ENCODE results near the gene HSPA2. TPM values are rescaled to one million over a fixed set of nuclear protein-coding genes. Genes with fewer than 3 reads are reported as not detected.
"Not testable (repeated sequence)": the region's sequence is repeated elsewhere in the genome, so short reads cannot be mapped to it uniquely, and the experiment has no call there.

The HSPA2 gene
- total RNA-seq, 2 donors from 2014 or later = 0.92 to 2.0 TPM

DNA sequence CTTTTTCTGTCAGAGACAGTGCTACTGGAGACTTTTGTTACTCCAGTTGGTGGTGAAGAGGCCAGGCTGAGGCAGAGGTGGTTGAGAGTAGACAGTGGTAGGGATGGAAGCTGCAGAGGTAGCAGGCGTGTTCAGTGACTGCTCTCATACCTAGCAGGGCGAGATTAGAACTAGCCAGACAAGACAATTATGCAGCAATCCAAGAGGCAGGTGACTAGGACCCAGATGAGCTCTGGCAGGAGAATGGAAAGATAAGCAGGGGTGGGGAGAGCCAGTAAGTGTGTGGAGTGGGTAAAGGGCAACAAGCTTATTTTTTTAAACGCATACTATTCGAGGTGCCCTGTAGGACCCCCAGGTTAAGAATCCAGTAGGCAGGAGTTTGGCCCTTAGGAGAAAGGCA is 14.0 kb downstream of the HSPA2 start:
- Mint-ChIP-seq H3K36me3 (ENCODE audit: low read depth) (peaks cover 2% of the 10 kb centered on the region), H3K4me3 (no peak overlapping the region), H3K4me1 (peaks cover 12% of the 10 kb centered on the region), H3K27me3 (peaks cover 10% of the 10 kb centered on the region), H3K27ac (no peak overlapping the region)
- DNase-seq (no peak), ATAC-seq (no peak)
- no peaks in the 10 kb centered on the region for H3K9me3 ChIP-seq (ENCODE audit: control insufficient read depth, low read length, poor library complexity, severe bottlenecking)

DNA sequence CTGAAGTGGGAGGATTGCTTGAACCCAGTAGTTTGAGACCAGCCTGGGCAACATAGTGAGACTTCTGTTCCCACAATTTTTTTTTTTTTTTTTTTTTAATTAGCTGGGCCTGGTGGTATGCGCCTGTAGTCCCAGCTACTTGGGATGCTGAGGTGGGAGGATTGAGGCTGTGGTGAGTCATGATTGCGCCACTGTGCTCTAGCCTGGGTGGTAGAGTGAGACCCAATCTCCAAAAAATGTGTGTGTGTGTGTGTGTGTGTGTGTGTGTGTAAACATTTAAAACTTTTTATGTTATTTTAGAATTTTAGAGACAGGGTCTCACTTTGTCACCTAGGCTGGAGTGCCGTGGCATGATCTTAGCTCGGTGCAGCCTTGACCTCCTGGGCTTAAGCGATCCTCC is 16.0 kb downstream of the HSPA2 start:
- H3K27me3 Mint-ChIP-seq = peaks cover 4% of the 10 kb centered on the region
- ATAC-seq (no peak), DNase-seq (no peak)
- H3K27ac Mint-ChIP-seq = no peak overlapping the region
- no peak overlapping the region for H3K4me3 Mint-ChIP-seq
- H3K36me3 Mint-ChIP-seq (ENCODE audit: low read depth) = peaks cover 2% of the 10 kb centered on the region
- H3K9me3 ChIP-seq (ENCODE audit: control insufficient read depth, low read length, poor library complexity, severe bottlenecking) = no peaks in the 10 kb centered on the region
- peaks cover 15% of the 10 kb centered on the region for H3K4me1 Mint-ChIP-seq

GRCh38 chr14:64558216-64558615 is 17.7 kb downstream of the HSPA2 start:
- H3K27ac Mint-ChIP-seq; ATAC-seq; H3K9me3 ChIP-seq (ENCODE audit: control insufficient read depth, low read length, poor library complexity, severe bottlenecking); H3K27me3 Mint-ChIP-seq; H3K4me3 Mint-ChIP-seq; DNase-seq; H3K36me3 Mint-ChIP-seq (ENCODE audit: low read depth): not testable (repeated sequence)
- H3K4me1 Mint-ChIP-seq = peaks cover 15% of the 10 kb centered on the region

- ATAC-seq (no peak), DNase-seq (no peak)
- no peak overlapping the region for H3K4me3 Mint-ChIP-seq
- H3K27ac Mint-ChIP-seq = no peak overlapping the region
- no peaks in the 10 kb centered on the region for H3K9me3 ChIP-seq (ENCODE audit: control insufficient read depth, low read length, poor library complexity, severe bottlenecking)
- no peaks in the 10 kb centered on the region for H3K36me3 Mint-ChIP-seq (ENCODE audit: low read depth)
- H3K27me3 Mint-ChIP-seq = peaks cover 9% of the 10 kb centered on the region
- H3K4me1 Mint-ChIP-seq = peaks cover 12% of the 10 kb centered on the region
These were observed 21.1 kb downstream of the HSPA2 start for GRCh38 chr14:64561631-64562030.

- H3K9me3 ChIP-seq (ENCODE audit: control insufficient read depth, low read length, poor library complexity, severe bottlenecking) = no peaks in the 10 kb centered on the region
- H3K27ac Mint-ChIP-seq = no peak overlapping the region
- DNase-seq (no peak), ATAC-seq (no peak)
- peaks cover 9% of the 10 kb centered on the region for H3K27me3 Mint-ChIP-seq
- no peaks in the 10 kb centered on the region for H3K36me3 Mint-ChIP-seq (ENCODE audit: low read depth)
- peaks cover 12% of the 10 kb centered on the region for H3K4me1 Mint-ChIP-seq
- H3K4me3 Mint-ChIP-seq = no peak overlapping the region
These were observed 21.9 kb downstream of the HSPA2 start for GRCh38 chr14:64562436-64562835.

DNA sequence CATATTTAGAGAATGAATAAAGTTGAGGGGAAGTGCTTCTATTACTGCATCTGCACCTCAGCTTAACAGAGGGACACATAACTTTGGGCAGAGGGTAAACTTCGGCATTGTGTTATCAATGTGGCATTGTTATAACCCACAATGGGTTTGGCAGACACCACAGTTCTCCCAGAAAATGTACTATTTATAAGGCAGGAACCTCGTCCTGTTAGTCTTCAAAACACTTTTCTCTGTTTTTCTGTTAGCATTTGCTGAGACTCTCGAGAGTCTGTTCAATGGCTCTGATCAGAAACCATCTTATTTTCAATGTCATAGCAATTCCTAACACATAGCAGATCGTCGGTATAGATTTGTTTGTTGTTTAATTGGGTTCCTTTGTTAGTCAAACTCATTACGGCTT is 23.2 kb downstream of the HSPA2 start:
- peaks cover 5% of the 10 kb centered on the region for H3K27me3 Mint-ChIP-seq
- DNase-seq (no peak), ATAC-seq (no peak)
- H3K9me3 ChIP-seq (ENCODE audit: control insufficient read depth, low read length, poor library complexity, severe bottlenecking) = no peaks in the 10 kb centered on the region
- peaks cover 12% of the 10 kb centered on the region for H3K4me1 Mint-ChIP-seq
- no peak overlapping the region for H3K4me3 Mint-ChIP-seq
- no peaks in the 10 kb centered on the region for H3K36me3 Mint-ChIP-seq (ENCODE audit: low read depth)
- H3K27ac Mint-ChIP-seq = no peak overlapping the region

DNA sequence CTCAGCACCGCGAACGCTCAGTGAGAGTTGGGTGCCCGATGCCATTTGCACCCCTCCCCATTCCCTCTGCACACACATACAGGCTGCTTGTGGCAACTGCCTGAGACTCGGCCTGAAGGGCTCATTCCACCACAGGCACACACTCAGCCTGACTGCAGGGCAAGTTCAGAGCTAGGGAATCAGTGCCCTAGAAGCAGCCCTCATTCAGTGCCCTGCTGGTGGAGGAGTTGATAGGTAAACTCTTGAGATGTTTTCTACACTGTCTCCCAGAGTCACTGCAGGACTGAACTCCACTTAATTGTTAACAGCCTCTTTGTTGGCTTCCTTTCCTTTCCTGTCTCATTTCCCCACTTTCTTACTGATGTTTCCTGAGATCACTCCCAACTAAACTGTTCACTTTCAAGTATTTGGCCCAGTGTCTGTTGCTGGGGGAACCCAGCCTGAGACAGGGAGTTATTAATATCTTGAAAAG is 26.1 kb downstream of the HSPA2 start:
- H3K36me3 Mint-ChIP-seq (ENCODE audit: low read depth) = no peaks in the 10 kb centered on the region
- no peak overlapping the region for H3K27ac Mint-ChIP-seq
- H3K9me3 ChIP-seq (ENCODE audit: control insufficient read depth, low read length, poor library complexity, severe bottlenecking) = no peaks in the 10 kb centered on the region
- H3K4me1 Mint-ChIP-seq = peaks cover 2% of the 10 kb centered on the region
- no peak for DNase-seq
- ATAC-seq = no peak
- H3K27me3 Mint-ChIP-seq = peaks cover 5% of the 10 kb centered on the region
- H3K4me3 Mint-ChIP-seq = no peak overlapping the region

DNA sequence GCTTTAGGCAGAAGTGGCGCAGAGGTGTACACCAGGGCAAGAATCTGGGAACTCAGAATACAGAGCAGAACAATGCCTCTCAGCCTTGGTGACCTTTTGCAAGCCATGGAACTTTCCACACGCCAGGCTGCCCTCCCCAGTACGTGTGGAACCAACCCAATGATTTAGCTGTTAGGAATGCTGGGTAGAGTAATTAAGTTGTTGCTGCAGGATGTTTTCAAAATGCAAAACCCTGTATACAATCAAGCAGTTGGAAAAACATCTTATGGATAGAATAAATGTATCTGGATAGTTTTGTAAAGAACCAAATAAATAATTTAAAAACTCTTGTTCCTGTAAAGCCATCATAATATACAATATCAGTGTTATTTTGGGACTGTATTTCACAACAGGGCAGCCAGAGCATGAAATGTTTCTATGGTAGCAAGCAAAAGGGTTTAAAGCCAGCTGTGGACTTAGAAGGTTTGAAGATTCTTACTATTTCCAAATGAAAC is 28.6 kb downstream of the HSPA2 start:
- H3K36me3 Mint-ChIP-seq (ENCODE audit: low read depth) = no peaks in the 10 kb centered on the region
- no peak overlapping the region for H3K27ac Mint-ChIP-seq

GRCh38 chr14:64569646-64570045 is 29.1 kb downstream of the HSPA2 start:
- not testable (repeated sequence) for H3K4me3 Mint-ChIP-seq; DNase-seq; ATAC-seq; H3K27ac Mint-ChIP-seq; H3K9me3 ChIP-seq (ENCODE audit: control insufficient read depth, low read length, poor library complexity, severe bottlenecking); H3K36me3 Mint-ChIP-seq (ENCODE audit: low read depth); H3K4me1 Mint-ChIP-seq; H3K27me3 Mint-ChIP-seq

More for the DNA sequence above, 28.6 kb downstream of the HSPA2 start:
- peaks cover 5% of the 10 kb centered on the region for H3K27me3 Mint-ChIP-seq
- no peak overlapping the region for H3K4me3 Mint-ChIP-seq
- DNase-seq (no peak), ATAC-seq (no peak)
- no peaks in the 10 kb centered on the region for H3K9me3 ChIP-seq (ENCODE audit: control insufficient read depth, low read length, poor library complexity, severe bottlenecking)
- no peaks in the 10 kb centered on the region for H3K4me1 Mint-ChIP-seq

- ATAC-seq (no peak), DNase-seq (no peak)
- Mint-ChIP-seq H3K4me3 (no peak overlapping the region), H3K4me1 (no peaks in the 10 kb centered on the region), H3K36me3 (ENCODE audit: low read depth) (no peaks in the 10 kb centered on the region), H3K27ac (no peak overlapping the region), H3K27me3 (no peaks in the 10 kb centered on the region)
- H3K9me3 ChIP-seq (ENCODE audit: control insufficient read depth, low read length, poor library complexity, severe bottlenecking) = no peaks in the 10 kb centered on the region
These were observed 32.0 kb downstream of the HSPA2 start for GRCh38 chr14:64572386-64573104.

- Mint-ChIP-seq H3K4me1 (no peaks in the 10 kb centered on the region), H3K27ac (no peak overlapping the region), H3K4me3 (no peak overlapping the region), H3K27me3 (no peaks in the 10 kb centered on the region), H3K36me3 (ENCODE audit: low read depth) (no peaks in the 10 kb centered on the region)
- ATAC-seq (no peak), DNase-seq (no peak)
- H3K9me3 ChIP-seq (ENCODE audit: control insufficient read depth, low read length, poor library complexity, severe bottlenecking) = no peaks in the 10 kb centered on the region
These were observed 32.6 kb downstream of the HSPA2 start for GRCh38 chr14:64573109-64573508.

GRCh38 chr14:64574371-64575107 is 34.0 kb downstream of the HSPA2 start:
- Mint-ChIP-seq H3K4me3 (no peak overlapping the region), H3K27ac (no peak overlapping the region), H3K27me3 (peaks cover 6% of the 10 kb centered on the region), H3K4me1 (no peaks in the 10 kb centered on the region), H3K36me3 (ENCODE audit: low read depth) (no peaks in the 10 kb centered on the region)
- ATAC-seq (no peak), DNase-seq (no peak)
- no peaks in the 10 kb centered on the region for H3K9me3 ChIP-seq (ENCODE audit: control insufficient read depth, low read length, poor library complexity, severe bottlenecking)

DNA sequence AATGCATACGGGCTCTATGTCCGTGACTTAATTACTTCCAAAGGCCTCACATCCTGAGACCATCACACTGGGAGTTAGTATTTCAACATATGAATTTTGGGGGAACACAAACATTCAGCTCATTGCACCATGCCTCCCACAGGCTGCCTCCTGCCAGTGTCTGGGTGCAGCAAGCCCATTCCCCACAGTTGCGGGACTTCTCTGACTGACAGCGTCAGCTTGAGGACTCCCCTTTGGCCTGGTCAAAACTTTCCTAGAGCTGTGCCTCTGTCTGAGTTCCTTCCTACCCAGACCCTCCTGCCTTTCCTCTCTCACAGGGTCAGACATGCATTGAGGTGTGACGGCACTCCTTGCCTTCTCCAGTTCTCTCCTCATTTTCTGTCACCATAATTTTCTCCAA is 36.7 kb downstream of the HSPA2 start:
- ATAC-seq (no peak), DNase-seq (no peak)
- Mint-ChIP-seq H3K27me3 (peaks cover 6% of the 10 kb centered on the region), H3K27ac (peak overlapping the region; percentile 19), H3K4me3 (no peak overlapping the region), H3K36me3 (ENCODE audit: low read depth) (no peaks in the 10 kb centered on the region), H3K4me1 (peaks cover 2% of the 10 kb centered on the region)
- no peaks in the 10 kb centered on the region for H3K9me3 ChIP-seq (ENCODE audit: control insufficient read depth, low read length, poor library complexity, severe bottlenecking)

Data from T-helper 17 cell (primary cell).